ENCODE results near the gene LMBRD1.

DNA sequence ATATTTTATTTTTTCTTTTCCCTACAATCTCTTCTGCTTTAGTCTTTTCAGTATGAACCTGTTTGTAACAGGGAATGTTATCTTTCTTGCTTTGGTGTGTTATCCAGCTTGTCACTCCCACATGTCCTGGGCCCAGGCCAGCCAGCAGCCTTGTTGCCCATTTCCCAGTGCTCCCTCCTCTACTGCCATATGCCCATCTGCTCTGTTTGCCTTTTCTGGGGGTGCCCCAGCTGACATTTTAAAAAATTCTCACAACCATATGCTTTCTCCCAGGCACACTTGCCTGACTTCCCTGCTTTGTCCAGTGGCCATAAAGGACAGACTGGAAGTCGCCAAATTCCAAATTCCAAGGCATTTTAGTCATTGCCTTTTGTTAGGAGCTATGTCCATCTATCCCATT lies 23.6 kb upstream of the LMBRD1 start:
- TF ChIP-seq, protein P1, sequence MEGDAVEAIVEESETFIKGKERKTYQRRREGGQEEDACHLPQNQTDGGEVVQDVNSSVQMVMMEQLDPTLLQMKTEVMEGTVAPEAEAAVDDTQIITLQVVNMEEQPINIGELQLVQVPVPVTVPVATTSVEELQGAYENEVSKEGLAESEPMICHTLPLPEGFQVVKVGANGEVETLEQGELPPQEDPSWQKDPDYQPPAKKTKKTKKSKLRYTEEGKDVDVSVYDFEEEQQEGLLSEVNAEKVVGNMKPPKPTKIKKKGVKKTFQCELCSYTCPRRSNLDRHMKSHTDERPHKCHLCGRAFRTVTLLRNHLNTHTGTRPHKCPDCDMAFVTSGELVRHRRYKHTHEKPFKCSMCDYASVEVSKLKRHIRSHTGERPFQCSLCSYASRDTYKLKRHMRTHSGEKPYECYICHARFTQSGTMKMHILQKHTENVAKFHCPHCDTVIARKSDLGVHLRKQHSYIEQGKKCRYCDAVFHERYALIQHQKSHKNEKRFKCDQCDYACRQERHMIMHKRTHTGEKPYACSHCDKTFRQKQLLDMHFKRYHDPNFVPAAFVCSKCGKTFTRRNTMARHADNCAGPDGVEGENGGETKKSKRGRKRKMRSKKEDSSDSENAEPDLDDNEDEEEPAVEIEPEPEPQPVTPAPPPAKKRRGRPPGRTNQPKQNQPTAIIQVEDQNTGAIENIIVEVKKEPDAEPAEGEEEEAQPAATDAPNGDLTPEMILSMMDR (conservative IDR thresholded peaks at IDR 0.05; ENCODE audit: low read length): no peak
- no peak for TF ChIP-seq EZH2phosphoT487 (IDR thresholded peaks at IDR 0.05; ENCODE audit: borderline replicate concordance, low read depth, low read length)

Measured in OCI-LY7 (cell line).